ENCODE results near the gene ARID1A.

DNA sequence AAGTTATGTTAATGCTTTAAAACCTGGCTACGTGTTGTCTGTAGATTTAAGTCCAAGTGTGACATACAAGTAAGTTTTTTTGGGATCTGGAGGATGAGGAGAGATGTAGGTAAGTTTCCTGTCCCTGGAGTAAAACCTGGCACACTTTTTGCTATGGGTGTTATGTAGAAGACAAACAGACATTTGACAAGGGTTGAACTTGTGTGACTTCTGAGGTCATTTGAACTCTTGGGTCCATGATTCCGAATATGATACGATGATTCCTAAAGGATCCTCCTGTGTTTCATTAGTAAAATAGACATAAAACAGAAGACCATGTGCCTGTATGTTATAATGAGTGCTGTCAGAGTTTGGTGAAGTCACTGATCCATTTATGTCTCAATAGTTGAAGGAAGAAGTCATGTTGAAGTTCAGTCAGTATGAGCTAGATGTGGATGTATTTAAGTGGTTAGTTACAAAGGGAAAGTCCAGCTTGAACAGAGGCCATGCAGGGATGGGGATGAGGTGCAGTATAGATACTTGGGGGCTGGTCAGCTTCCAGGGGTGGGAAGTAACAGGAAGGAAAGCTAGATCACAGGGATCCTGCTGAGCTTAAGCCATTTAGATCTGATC, 44.3 kb downstream of the ARID1A start:
- TF ChIP-seq, protein P1, sequence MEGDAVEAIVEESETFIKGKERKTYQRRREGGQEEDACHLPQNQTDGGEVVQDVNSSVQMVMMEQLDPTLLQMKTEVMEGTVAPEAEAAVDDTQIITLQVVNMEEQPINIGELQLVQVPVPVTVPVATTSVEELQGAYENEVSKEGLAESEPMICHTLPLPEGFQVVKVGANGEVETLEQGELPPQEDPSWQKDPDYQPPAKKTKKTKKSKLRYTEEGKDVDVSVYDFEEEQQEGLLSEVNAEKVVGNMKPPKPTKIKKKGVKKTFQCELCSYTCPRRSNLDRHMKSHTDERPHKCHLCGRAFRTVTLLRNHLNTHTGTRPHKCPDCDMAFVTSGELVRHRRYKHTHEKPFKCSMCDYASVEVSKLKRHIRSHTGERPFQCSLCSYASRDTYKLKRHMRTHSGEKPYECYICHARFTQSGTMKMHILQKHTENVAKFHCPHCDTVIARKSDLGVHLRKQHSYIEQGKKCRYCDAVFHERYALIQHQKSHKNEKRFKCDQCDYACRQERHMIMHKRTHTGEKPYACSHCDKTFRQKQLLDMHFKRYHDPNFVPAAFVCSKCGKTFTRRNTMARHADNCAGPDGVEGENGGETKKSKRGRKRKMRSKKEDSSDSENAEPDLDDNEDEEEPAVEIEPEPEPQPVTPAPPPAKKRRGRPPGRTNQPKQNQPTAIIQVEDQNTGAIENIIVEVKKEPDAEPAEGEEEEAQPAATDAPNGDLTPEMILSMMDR (conservative IDR thresholded peaks at IDR 0.05 in 1 of 2, IDR thresholded peaks at IDR 0.05 in 1 of 2; ENCODE audit: low read depth in 1 of 2, low read length in 2 of 2) = no peak
- TF ChIP-seq EZH2 (IDR thresholded peaks at IDR 0.05; ENCODE audit: low read length, missing control alignments) = no peak
